ENCODE measurements around the gene HLA-F. TPM values are rescaled to one million over a fixed set of nuclear protein-coding genes. Genes with fewer than 3 reads are reported as not detected.

HLA-F gene
- 4.1 to 6.0 TPM (median 4.9 TPM) in 5 replicates for total RNA-seq (2022; extraction: Qiagen RNA extraction)

GRCh38 chr6:29723262-29723665 lies at the start of gene HLA-F:
Gene HLA-F, plus strand, starts transcription at chr6:29723434. Its CDS starts 30 bp downstream, at chr6:29723464.

GRCh38 chr6:29680904-29681303 lies 42.3 kb upstream of the HLA-F start, which contains the start of gene ZFP57:
Gene ZFP57, minus strand, starts transcription at chr6:29681152. Its CDS starts 4,149 bp downstream, at chr6:29677003.

Other genes with a start within 250 kb of the HLA-F start
- not detected in 5 replicates for gene MAS1L, start 235.5 kb upstream of the HLA-F start, total RNA-seq (2022; extraction: Qiagen RNA extraction)
- gene UBD, start 163.7 kb upstream of the HLA-F start, total RNA-seq (2022; extraction: Qiagen RNA extraction): 0.46 to 0.99 TPM (median 0.64 TPM) in 5 replicates
- not detected in 5 replicates for gene OR2H2, start 138.3 kb upstream of the HLA-F start, total RNA-seq (2022; extraction: Qiagen RNA extraction)
- 3.9 to 7.9 TPM (median 6.2 TPM) in 5 replicates for gene GABBR1, start 90.3 kb upstream of the HLA-F start, total RNA-seq (2022; extraction: Qiagen RNA extraction)
- gene MOG, start 66.3 kb upstream of the HLA-F start, total RNA-seq (2022; extraction: Qiagen RNA extraction): not detected in 5 replicates
- not detected in 5 replicates for gene ZFP57, start 42.3 kb upstream of the HLA-F start, total RNA-seq (2022; extraction: Qiagen RNA extraction)
- 0.16 TPM in 1 of 5 replicates, not detected in the others for gene HLA-G, start 104.4 kb downstream of the HLA-F start, total RNA-seq (2022; extraction: Qiagen RNA extraction)
- 118 to 157 TPM (median 147 TPM) in 5 replicates for gene HLA-A, start 219.1 kb downstream of the HLA-F start, total RNA-seq (2022; extraction: Qiagen RNA extraction)

Measured in A549 treated with CORT108297 at 1 μM for 4 hours (cell line).